Esophagus muscularis mucosa (tissue), 4 donors: ENCODE results near the gene PLGLB2. TPM values are rescaled to one million over a fixed set of nuclear protein-coding genes. Genes with fewer than 3 reads are reported as not detected.

Experiments
- total RNA-seq, 4 donors: library from RNA; depleted of rRNA; stranded (reverse); fragments of >200 nt; gene quantifications; one replicate each; pipeline versions ENCODE4 v1.1.0 to v1.2.1, GENCODE V29; 2016

The PLGLB2 gene
- total RNA-seq, 4 donors from 2014 or later = 0.45 to 1.2 (median 0.82) TPM

Other genes starting within 250 kb of the PLGLB2 start
- 1 to 10 TPM in 3 of 4 donors, under 1 TPM in 1; 0.46 to 4.8 (median 3.7) TPM for gene RGPD2, start 77.7 kb downstream of the PLGLB2 start, total RNA-seq